SKM-1 (cell line): ENCODE measurements around the gene ZDHHC14.
"Not testable (repeated sequence)": the region's sequence is repeated elsewhere in the genome, so short reads cannot be mapped to it uniquely, and the experiment has no call there.

Experiments
- DNase-seq: peaks from one replicate; lab custom pipeline; 2025; ENCODE audit not compliant: unreplicated experiment; lab: John Stamatoyannopoulos, UW

The ZDHHC14 gene

GRCh38 chr6:157380779-157381561 lies at the start of gene ZDHHC14:
Gene ZDHHC14, plus strand, starts transcription at chr6:157381190.
- peak; percentile 56 for DNase-seq

- DNase-seq: no peak
Measured at GRCh38 chr6:157332813-157333212, 48.2 kb upstream of the ZDHHC14 start.

GRCh38 chr6:157333537-157333936 lies 47.5 kb upstream of the ZDHHC14 start:
- DNase-seq: no peak

GRCh38 chr6:157333956-157334355 lies 47.0 kb upstream of the ZDHHC14 start:
- no peak for DNase-seq

- DNase-seq: no peak
Measured at GRCh38 chr6:157335829-157336228, 45.2 kb upstream of the ZDHHC14 start.

- DNase-seq: not testable (repeated sequence)
Measured at GRCh38 chr6:157337276-157337675, 43.7 kb upstream of the ZDHHC14 start.

DNA sequence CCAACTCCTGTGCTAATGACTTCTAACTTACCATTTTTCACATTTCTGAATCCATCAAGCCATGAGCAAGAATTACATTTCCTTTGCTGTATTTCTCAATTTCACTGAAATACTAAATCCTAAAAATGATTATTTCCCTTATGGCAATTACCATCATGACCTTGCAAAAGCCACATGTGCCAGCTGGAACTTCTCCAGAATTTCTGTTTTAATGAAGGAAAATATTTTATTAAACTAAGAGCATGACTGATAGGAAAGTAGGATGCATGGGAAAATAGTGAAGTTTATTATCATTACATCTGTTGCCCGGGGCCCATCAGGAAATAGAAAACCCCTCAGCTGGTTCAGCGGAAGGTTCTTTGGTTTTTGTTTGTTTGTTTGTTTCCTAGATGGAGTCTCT lies 43.2 kb upstream of the ZDHHC14 start:
- DNase-seq: no peak

- no peak for DNase-seq
Measured at GRCh38 chr6:157339432-157339831, 41.6 kb upstream of the ZDHHC14 start.

DNA sequence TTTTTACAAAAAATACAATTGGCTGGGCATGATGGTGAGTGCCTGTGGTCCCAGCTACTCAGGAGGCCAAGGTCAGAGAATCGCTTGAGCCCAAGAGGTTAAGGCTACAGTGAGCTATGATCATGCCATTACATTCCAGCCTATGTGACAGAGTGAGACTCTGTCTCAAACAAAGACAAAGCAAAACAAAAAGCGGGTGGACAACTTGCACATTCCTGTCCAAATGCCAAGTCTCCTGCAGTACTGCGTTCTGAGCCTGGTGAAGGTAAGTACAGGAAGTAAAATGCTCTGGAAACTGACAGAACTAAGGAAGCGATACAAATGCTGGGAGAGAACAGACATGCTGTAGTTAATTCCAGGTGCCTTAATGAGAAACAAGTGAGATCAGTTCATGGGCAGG lies 37.3 kb upstream of the ZDHHC14 start:
- no peak for DNase-seq

GRCh38 chr6:157346373-157346772 lies 34.6 kb upstream of the ZDHHC14 start:
- DNase-seq: no peak

DNA sequence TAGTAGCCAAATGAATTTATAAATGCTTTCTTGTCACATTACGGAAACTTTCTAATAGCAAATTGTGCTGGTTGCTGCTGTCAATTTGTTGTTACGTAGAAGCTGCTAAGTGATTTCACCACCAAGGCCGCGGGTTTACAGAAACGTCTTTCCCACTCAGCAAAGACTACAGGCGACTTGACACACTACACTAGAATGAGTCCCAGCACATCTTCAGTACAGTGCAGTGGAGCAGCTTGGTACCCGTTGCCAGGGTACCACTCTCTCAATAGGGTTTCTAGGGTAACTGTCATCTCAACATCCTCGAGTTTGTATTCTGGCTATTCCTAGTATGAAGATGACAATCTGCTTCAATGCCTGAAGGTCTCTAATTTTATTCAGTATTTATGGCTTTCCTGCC lies 22.7 kb upstream of the ZDHHC14 start:
- no peak for DNase-seq

GRCh38 chr6:157361886-157362285 lies 19.1 kb upstream of the ZDHHC14 start:
- DNase-seq: no peak

GRCh38 chr6:157364705-157365104 lies 16.3 kb upstream of the ZDHHC14 start:
- DNase-seq: no peak

GRCh38 chr6:157366648-157367047 lies 14.3 kb upstream of the ZDHHC14 start:
- DNase-seq: no peak

DNA sequence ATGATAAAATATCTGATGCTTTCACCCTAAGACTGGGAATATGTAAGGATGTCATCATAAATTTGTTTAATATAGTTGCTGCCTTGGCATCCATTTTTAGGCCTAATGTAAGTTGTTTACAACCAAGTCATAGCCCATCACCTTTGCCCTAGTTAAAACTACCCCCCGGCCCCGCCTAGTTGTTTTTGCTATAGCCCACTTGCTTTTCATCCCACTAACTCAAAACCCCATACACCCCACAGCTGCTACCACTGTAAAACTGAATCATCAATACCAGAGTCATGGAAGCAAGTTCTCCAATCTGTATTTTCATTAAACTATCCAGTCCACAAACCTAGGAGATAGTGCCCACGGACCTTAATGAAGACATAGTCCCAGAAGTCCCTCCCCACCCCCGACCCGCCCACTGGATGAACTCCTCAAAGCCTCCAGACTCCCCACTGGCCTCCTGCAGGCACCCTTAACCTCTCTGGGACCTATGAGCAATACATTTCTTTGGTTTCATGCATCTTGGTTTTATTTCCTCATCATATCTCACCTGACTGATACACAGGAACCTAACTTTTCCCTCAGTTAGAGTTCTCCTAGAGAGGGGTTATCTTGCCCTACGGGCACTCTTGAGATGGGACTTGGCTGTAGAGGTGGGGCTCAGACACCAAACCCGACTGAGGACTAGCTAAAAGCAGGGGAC lies 12.5 kb upstream of the ZDHHC14 start:
- DNase-seq: no peak

DNA sequence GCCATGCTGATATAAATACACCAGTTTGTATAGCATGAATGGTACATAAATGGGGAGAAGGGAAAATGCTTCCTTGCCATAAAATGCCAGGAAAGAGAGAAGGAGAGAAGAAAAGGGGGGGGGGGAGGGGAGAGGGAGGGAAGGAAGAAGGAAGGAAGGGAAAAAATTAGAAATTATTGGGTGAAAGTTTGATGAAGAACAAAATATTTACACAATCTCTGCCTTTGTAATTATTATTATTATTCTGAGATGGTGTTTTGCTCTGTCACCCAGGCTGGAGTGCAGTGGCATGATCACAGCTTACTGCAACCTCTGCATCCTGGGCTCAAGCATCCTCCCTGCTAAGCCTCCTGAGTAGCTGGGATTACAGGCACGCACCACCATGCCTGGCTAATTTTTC lies 10.2 kb upstream of the ZDHHC14 start:
- no peak for DNase-seq

GRCh38 chr6:157372501-157373280 lies 8.3 kb upstream of the ZDHHC14 start:
- DNase-seq: no peak

DNA sequence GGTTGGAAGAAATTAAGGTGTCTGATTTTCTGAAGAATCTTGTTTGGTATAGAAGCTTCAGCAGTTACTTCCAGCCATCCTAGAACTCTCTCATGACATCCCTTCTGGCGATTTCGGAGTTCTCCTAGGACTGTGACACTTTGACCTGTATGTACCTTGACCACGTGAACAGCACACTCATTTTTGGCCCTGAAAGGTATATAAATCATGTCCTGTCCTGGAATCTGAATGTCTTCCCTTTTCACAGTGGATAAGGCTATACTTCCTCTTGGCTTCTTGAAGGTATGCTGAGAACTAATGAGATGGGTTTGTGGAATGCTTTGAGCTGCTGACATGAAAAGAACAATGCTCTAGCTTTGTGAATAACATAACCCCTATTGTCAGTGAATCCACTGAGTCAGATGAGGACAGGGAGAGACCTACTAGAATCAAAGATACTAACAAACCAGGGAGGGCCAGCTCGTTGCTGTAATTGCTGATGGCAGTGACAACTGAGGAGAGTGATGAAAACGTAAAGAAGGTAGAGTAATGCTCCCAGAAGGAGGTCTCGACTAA lies 6.0 kb upstream of the ZDHHC14 start:
- DNase-seq: no peak

DNA sequence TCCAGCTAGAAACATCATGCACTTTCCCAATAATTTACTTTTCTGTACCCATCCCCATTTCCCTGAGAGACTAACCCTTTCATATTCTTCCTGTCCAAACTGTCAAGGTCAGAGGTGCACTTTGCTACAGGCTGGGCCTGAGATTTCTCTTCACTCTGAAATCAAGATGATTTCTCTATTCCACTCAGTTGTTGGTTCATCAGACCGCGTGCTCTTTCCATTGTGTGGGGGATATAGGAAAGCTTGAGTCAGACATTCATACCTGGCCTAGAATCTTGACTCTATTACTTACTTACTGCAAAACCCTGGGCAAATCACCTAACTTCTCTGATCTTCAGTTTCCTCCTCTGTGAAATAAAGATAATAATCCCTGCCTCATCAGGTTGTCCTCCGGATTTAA lies 4.7 kb upstream of the ZDHHC14 start:
- DNase-seq: no peak

- DNase-seq: no peak
Measured at GRCh38 chr6:157376706-157377230, 4.2 kb upstream of the ZDHHC14 start.
